GM19238 (cell line): ENCODE data around the gene FALEC.

Source experiments
- DNase-seq: peaks from one replicate; pipeline ENCODE4 v3.0.0; 2011; ENCODE audit warnings: low spot score; ENCODE audit not compliant: insufficient read length

The FALEC gene

GRCh38 chr1:150511985-150512660 lies 3.4 kb upstream of the FALEC start:
- no peak for DNase-seq

- no peak for DNase-seq
Observed at GRCh38 chr1:150512846-150513245, 2.7 kb upstream of the FALEC start.

- no peak for DNase-seq
Observed at GRCh38 chr1:150513351-150513791, 2.2 kb upstream of the FALEC start.

GRCh38 chr1:150514260-150514659 lies 1.3 kb upstream of the FALEC start:
- no peak for DNase-seq

DNA sequence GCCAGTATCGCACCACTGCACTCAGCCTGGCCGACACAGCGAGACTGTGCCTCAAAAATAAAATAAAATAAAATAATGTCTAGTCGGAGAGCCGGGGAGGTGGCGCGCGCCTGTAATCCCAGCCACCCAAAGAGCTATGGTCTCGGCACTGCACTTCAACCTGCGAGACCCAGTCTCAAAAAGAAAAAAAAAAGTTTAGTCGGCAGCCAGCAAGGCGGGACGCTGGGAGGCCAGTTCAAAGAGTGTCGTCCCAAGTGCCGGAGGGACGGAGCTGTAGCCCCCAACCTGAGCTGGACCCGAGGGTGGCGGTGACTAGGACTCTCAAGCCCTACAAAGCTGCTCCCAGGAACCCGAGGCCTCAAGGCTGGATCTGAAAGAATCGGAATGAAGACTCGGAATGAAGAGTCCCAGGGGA lies 632 bp upstream of the FALEC start:
- DNase-seq: no peak

- no peak for DNase-seq
Observed at GRCh38 chr1:150516050-150516591, 569 bp downstream of the FALEC start.

GRCh38 chr1:150516616-150517015 lies 1.1 kb downstream of the FALEC start:
- no peak for DNase-seq

- DNase-seq: no peak
Observed at GRCh38 chr1:150521196-150521968, 5.8 kb downstream of the FALEC start.

- DNase-seq: no peak
Observed at GRCh38 chr1:150525348-150525747, 9.8 kb downstream of the FALEC start.

DNA sequence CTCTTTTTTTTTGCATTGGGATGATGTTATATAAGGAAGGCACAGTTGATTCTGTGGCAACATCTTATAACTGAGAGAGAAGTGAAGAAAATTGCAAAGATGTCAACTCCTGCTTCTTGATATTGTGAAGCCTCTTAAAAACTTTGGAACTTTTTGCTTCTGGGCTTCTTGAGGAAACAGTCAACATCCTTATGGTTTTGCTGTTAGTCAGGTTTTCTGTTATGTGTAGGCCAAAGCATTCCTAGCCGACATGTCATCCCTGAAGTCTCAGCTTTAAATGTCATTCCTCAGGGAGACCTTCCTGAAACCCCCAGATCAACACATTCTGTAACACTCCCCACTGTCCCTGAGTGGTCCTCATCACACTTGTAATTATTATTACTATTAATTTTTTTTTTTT lies 12.6 kb downstream of the FALEC start:
- no peak for DNase-seq

DNA sequence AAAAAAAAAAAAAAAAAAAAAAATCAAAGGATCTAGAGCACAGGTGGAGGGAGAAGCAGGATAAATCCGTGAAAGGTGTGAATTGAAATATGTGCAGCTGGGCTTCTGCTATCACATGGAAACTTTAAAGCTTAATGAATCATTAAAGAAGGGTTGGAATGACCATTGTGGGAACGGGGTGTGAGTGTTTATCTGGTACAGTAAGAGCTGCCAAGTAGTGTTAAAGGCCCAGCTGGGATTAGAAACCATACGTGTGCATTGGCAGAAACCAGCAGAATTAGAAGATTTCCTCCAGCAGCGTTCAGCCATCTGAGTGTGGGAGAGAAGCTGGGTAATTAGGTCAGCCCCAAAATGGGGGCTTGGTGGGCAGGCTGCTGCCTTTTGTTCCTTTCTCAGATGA lies 13.5 kb downstream of the FALEC start:
- DNase-seq: no peak

- DNase-seq: no peak
Observed at GRCh38 chr1:150530491-150531159, 15.1 kb downstream of the FALEC start.

DNA sequence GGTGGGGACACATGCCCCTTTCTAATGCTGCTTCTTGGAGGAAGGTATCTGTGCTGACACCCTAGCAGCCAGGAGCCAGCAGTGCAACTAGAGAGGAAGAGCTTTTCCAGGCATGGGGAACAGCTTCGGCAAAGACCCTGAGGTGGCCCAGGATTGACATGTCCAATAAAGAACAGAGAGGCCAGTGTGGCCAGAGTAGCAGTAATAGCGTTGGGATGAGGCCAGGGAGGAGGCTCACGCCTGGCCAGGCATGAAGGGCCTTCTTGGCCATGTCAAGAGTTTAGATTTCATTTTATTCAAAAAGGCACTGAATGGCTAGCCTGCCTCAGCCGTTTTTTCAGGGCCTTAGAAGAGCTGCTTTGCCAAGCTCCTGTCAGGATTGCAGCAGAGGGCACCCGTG lies 17.3 kb downstream of the FALEC start:
- no peak for DNase-seq

DNA sequence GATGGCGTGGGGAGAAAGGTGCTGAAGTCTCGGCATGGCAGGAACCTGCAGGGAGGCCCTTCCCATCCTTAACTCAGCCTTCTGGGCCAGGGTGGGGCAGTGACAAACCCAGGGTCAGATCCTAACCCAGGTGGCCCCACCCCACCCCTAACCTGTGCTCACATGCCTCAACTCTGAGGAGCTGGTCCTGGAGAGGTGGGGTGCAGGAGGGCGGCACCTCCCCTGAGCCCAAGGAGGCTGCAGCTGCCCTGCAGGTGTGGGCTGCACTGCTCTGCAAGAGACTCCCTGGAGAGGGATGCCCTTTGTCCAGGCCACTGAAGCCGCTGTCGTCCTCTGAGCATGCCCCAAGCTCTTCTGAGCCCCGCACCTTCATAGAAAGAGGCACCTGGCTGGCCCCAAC lies 18.4 kb downstream of the FALEC start:
- DNase-seq: no peak

DNA sequence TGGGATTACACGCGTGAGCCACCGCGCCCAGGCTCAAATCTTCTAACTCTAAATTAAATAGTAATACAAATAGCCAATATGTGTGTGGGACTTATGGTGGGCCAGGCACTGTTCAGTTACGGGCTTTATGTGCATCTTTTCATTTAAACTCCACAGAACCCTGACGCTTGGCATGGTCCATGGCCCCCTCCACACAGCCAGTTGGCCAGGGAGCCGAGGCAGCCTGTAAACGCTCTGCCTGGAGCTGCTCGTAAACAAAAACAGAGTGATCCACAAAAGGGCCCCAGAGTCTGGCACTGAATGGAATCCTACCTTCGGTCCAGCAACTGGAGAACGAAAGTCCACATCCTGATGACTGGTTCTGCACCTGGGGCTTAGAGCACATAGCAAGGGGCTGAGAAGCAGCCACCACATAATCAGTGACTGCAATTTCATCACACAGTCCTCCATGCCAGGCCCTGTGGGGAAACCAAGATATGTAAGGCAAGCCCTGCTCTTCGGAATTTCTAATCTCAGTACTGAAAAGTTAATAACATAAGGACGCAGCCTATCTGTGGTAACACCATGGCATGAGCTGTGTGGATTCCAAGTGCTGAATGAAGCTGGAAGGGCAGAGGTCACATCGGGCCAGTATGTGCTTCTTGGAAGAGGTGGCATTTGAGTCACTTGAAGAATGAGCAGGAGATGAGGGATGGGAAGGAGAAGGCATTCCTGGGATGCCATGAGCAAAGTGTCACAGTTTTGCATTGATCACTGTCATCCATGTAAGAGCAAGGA lies 20.1 kb downstream of the FALEC start:
- no peak for DNase-seq

- no peak for DNase-seq
Observed at GRCh38 chr1:150536836-150537731, 21.5 kb downstream of the FALEC start.

GRCh38 chr1:150537732-150538684 lies 22.5 kb downstream of the FALEC start:
- no peak for DNase-seq

- DNase-seq: no peak
Observed at GRCh38 chr1:150543500-150544143, 28.1 kb downstream of the FALEC start.

DNA sequence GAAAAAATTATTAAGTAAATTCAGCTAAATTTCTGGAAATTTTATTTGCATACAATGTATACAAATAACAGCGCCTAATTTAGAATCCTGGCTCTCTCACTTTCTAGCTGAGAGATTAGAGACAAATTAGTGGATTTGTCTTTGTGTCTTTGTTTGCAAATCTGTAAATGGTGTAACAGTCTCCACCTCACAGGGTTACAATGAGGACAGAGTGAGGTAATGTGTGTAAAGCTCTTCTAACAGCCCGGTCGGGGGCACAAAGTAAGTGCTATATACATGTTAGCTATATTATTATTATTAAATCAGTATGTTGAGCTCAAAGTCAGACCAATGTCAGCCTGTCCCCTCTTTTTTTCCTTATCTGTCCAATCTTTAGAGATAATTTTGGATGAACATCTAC lies 28.7 kb downstream of the FALEC start:
- no peak for DNase-seq
